ENCODE results near the gene MS4A10. TPM values are rescaled to one million over a fixed set of nuclear protein-coding genes. Genes with fewer than 3 reads are reported as not detected.

Gene MS4A10
- total RNA-seq, 1 experiment from 2014 or later, result not detected

DNA sequence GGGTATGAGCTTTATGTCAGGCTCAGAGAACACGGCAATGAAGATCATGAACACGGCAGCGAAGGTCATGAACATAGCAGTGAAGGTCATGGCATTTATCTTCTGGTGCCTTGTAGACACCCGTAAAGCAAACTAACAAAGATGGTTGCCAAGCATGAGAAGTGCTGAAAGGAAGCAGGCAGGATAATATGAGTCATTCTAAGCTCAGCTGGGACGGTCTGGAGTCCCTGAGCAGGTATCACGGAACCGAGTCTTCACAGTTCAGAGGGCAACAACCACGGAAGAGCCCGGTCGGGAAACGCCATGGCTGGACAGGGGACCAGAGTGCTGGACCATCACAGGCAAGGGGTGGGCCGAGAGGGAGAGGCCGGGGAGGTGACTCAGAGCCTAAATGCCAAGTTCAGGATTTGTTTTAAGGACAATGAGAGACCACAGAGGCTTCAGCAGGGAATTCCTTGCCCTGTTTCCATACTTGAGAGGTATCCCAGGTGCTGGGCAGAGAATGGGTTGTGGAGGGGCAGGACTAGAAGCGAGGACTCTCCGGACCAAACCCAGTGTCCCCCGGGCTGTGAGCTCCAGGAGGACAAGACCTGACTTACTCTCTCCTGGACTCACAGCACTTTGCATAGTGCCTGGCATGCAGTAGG lies 13.1 kb upstream of the MS4A10 start (continued):
- TF ChIP-seq KAT7 (CRISPR knock-in tag; IDR thresholded peaks at IDR 0.05; ENCODE audit: borderline replicate concordance) (no peak), GTF2I (CRISPR knock-in tag; conservative IDR thresholded peaks at IDR 0.05) (no peak), ZNF232 (CRISPR knock-in tag; IDR thresholded peaks at IDR 0.05) (no peak), CREM (CRISPR knock-in tag; IDR thresholded peaks at IDR 0.05) (no peak), JUN (CRISPR knock-in tag; IDR thresholded peaks at IDR 0.05) (no peak)

- ATAC-seq (no peak), DNase-seq (ENCODE audit: low spot score) (no peak)
- Mint-ChIP-seq H3K27ac (no peak overlapping the region), H3K36me3 (no peaks in the 10 kb centered on the region; the same call in 1 of the 2 replicates), H3K27me3 (ENCODE audit: low read depth) (peaks cover 28% of the 10 kb centered on the region), H3K9me3 (no peaks in the 10 kb centered on the region), H3K4me1 (peaks cover 9% of the 10 kb centered on the region), H3K4me3 (no peak overlapping the region)
- TF ChIP-seq JUN (CRISPR knock-in tag; IDR thresholded peaks at IDR 0.05) (no peak), FOXK1 (CRISPR knock-in tag; IDR thresholded peaks at IDR 0.05) (no peak), PREB (CRISPR knock-in tag; IDR thresholded peaks at IDR 0.05; ENCODE audit: borderline replicate concordance) (no peak), ETV6 (CRISPR knock-in tag; IDR thresholded peaks at IDR 0.05) (no peak)
- POLR2A ChIA-PET, result no interaction called here
- CTCF ChIA-PET, result interaction anchor here (1.1 to 8.9 kb wide), 3 partner anchors 8 to 115 kb away, joined by 3 to 125 read pairs (median 5); partner anchors contain the start of gene MS4A15
These were observed 12.5 kb upstream of the MS4A10 start for GRCh38 chr11:60772666-60773065.

- no peak for ATAC-seq
- CTCF ChIA-PET, result interaction anchor here (0.6 to 8.9 kb wide), 23 partner anchors 10 to 409 kb away, joined by 3 to 125 read pairs (median 5); partner anchors contain the start of genes MS4A10, MS4A15 and PRPF19
- H3K36me3 Mint-ChIP-seq, result no peaks in the 10 kb centered on the region
- TF ChIP-seq ATF3 (CRISPR knock-in tag; conservative IDR thresholded peaks at IDR 0.05) (no peak), ZNF532 (CRISPR knock-in tag; IDR thresholded peaks at IDR 0.05; ENCODE audit: borderline replicate concordance) (no peak), PRRX2 (CRISPR knock-in tag; IDR thresholded peaks at IDR 0.05) (no peak), STAT6 (CRISPR knock-in tag; conservative IDR thresholded peaks at IDR 0.05; ENCODE audit: low read depth) (no peak), ZNF317 (CRISPR knock-in tag; IDR thresholded peaks at IDR 0.05; ENCODE audit: borderline replicate concordance, low read depth) (no peak), ZNF138 (CRISPR knock-in tag; conservative IDR thresholded peaks at IDR 0.05) (no peak), SMAD3 (CRISPR knock-in tag; IDR thresholded peaks at IDR 0.05; ENCODE audit: borderline replicate concordance) (no peak), EMX1 (CRISPR knock-in tag; IDR thresholded peaks at IDR 0.05) (no peak), KAT7 (CRISPR knock-in tag; IDR thresholded peaks at IDR 0.05; ENCODE audit: borderline replicate concordance) (no peak)
- TF ChIP-seq, protein P1, sequence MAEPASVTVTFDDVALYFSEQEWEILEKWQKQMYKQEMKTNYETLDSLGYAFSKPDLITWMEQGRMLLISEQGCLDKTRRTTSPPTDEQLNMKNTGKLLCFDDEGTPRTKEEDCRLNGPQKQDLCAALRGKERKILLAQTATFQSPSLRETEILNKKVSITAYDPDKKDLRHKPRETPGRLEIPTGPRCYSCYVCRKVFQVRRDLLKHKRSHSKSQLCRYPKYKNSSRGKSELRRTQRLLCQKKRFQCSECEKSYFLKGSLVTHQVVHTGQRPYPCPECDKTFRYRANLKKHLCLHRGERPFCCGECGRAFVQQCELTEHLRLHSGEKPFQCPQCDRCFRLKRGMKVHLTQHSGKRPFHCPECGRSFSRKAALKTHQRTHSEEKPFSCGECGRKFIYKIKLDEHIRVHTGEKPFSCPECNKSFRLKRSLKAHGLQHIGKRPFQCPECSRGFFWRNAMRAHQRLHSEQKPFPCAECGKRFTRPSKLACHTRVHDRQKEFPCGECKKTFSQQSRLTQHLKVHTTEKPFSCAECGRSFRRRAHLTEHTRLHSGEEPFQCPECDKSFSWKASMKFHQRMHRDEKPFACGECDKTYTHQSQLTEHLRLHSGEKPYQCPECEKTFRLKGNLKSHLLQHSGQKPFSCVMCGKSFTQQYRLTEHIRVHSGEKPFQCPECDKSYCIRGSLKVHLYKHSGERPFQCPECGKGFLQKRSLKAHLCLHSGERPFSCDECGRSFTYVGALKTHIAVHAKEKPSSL (CRISPR knock-in tag; conservative IDR thresholded peaks at IDR 0.05), result no peak
- TF ChIP-seq, protein P2, sequence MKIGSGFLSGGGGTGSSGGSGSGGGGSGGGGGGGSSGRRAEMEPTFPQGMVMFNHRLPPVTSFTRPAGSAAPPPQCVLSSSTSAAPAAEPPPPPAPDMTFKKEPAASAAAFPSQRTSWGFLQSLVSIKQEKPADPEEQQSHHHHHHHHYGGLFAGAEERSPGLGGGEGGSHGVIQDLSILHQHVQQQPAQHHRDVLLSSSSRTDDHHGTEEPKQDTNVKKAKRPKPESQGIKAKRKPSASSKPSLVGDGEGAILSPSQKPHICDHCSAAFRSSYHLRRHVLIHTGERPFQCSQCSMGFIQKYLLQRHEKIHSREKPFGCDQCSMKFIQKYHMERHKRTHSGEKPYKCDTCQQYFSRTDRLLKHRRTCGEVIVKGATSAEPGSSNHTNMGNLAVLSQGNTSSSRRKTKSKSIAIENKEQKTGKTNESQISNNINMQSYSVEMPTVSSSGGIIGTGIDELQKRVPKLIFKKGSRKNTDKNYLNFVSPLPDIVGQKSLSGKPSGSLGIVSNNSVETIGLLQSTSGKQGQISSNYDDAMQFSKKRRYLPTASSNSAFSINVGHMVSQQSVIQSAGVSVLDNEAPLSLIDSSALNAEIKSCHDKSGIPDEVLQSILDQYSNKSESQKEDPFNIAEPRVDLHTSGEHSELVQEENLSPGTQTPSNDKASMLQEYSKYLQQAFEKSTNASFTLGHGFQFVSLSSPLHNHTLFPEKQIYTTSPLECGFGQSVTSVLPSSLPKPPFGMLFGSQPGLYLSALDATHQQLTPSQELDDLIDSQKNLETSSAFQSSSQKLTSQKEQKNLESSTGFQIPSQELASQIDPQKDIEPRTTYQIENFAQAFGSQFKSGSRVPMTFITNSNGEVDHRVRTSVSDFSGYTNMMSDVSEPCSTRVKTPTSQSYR (CRISPR knock-in tag; IDR thresholded peaks at IDR 0.05), result no peak
These were observed 10.4 kb upstream of the MS4A10 start for GRCh38 chr11:60774726-60775125.

More at GRCh38 chr11:60774726-60775125, 10.4 kb upstream of the MS4A10 start:
- Mint-ChIP-seq H3K4me3 (no peak overlapping the region), H3K27ac (no peak overlapping the region), H3K9me3 (no peaks in the 10 kb centered on the region; the same call in 1 of the 2 replicates), H3K4me1 (peaks cover 7% of the 10 kb centered on the region), H3K27me3 (ENCODE audit: low read depth) (peaks cover 7% of the 10 kb centered on the region; the same call in 1 of the 2 replicates)
- POLR2A ChIA-PET, result no interaction called here
- DNase-seq (ENCODE audit: low spot score), result no peak

Data from WTC11 (cell line).